NCI-H226 (cell line): Measurements from ENCODE around the gene AFAP1L1.
A peak's percentile ranks its signal among the peaks of the same experiment; 100 is the strongest.

Experiments used
- DNase-seq: peaks from one replicate; pipeline ENCODE4 v3.0.0-alpha.2; 2015

AFAP1L1 gene

DNA sequence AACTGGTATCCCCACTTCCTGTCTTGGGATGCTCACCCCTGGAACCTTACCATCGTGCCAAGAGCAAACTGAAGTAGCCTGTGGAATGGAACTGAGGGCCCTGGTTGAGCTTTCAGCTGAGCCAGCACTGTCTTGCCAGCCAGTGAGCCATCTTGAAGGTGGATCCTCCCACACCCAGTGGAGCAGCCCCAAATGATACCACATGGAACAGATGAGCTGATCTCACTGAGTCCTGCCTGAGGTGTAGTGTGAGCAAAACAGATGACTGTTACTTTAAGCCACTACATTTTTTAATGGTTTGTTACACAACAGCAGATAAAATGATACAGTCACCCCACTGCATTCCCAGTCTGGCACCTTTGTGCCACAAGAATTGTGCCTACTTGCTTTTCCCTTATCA, 84.0 kb downstream of the AFAP1L1 start:
- no peak for DNase-seq

DNA sequence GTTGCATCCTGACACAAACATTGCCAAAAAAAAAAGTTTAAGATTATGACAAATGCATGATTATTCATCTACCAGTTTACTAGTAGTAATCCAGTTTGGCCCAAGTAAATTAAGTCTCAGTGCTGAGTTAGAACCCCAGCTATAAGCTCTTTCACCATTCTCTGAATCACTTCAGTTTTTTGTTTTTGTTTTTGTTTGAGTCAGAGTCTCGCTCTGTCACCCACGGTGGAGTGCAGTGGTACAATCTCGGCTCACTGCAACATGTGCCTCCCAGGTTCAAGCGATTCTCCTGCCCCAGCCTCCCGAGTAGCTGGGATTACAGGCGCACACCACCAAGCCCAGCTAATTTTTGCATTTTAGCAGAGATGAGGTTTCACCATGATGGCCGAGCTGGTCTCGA, 84.7 kb downstream of the AFAP1L1 start:
- DNase-seq, result no peak

DNA sequence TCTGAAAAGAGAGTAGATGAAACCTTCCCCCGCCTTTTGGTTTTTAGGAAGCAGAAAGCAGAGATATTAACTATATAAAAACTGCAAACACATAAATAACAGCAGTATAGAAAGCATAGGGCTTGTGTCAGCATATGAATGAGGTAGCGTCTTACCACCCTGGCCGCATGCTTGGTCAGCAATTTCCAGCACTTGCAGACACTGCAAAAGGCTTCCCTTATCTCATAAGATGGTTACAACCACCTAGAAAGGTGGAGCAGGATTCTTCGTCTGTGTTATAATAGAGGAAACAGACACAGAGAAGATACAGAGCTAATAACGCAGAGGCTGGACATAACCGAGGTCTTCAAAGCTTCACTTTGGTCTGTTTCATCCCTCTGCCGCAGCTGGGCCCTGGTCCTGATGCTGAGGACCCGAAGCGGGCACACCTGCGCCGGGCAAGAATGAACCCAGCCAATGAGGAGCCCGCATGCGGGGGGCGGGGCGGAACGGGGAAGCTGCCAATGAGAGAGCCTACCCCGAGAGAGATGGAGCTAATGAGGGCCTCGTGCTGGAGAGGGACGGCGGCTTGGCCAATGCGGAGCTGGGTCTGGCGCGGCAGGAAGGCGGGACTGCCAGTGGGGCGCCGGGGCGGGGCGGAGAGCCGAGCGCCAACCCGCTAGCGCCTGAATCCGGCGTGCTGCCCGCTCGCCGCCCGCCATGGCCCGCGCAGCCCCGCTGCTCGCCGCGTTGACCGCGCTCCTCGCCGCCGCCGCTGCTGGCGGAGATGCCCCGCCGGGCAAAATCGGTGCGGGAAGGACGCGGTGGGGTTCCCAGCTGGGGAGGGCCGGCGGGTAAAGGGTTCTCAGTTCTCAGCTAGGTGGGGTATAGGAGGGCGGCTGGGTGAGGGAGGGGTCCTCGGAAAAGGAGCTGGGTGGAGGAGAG, 86.0 kb downstream of the AFAP1L1 start, which contains the start of gene PCYOX1L:
Gene PCYOX1L (plus strand): TSS at position 677 of the 924 bp plus-strand sequence. CDS start 23 bp downstream, at position 700.
- peak; percentile 95 for DNase-seq

DNA sequence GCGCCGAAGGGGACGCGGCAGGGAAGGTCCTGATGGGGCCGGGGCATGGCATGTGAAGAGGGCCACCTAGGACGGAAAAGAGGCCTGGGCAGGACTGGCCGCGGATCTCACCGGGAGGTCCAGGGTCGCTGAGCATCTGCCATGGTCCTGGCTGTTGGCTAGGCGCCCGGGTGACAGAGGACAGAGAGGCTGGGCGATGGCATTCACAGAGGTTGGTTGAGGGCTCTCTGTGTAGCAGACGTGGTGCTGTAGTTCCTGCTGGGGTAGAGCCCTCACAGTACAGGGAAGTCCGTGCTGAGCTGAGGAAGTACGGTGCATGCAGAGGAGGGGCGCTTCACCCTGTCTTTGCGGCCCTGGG, 86.6 kb downstream of the AFAP1L1 start:
- no peak for DNase-seq

DNA sequence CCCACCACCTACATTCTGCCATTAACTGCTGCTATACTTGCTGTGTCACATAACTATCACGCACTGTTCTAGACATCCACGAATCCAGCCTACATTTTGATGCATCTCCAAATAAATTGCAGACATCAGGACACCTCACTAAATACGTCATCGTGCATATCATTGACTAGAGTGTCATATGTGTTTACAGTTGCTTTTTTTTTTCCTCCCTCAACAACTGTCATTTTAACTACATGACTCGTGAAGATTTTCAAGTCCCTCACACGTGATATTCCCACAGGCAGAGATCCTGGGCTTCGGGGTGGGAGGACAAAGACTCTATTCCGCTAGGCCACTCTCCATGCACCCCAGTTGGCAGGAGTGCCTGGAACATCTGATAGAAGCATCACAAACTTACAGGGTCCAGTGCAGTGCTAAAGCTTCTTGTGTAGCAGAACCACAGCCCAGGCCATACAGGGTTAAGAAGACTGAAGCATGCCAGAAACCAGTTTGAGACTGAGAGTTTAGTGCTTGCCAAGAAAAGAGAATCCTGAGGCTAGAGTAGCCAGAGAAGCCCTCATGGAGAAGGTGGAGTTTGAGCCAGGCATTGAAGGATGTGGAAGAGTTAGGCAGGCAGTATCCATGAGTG, 87.3 kb downstream of the AFAP1L1 start:
- no peak for DNase-seq

DNA sequence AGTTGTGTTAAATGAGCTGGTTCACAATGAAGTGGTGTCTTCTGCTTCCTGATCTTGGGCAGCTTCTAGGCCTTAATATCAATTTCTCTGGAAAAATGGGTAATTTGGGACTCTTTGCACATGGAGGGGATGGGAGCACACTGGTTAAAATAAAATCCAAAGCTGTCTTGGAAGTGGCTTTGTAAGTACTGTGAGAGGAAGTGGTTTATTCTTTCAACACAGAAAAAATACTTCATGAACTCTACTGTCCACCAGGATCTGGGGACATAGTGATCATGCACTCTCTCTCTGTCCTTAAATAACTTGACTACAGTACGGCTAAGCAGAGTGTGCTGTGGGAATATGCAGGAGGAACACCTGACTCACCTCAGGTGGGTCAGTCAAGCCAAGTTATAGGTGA, 88.6 kb downstream of the AFAP1L1 start:
- no peak for DNase-seq

DNA sequence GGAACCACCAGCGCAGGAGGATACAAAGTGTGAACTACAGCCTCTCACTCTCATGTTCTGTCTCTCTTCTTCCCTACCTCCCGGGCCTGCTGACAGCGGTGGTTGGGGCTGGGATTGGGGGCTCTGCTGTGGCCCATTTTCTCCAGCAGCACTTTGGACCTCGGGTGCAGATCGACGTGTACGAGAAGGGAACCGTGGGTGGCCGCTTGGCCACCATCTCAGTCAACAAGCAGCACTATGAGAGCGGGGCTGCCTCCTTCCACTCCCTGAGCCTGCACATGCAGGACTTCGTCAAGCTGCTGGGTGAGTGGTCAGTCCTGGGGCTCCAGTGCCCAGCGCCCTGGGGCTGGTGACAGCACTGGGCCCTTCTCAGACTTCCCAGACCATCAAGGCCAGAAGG, 90.9 kb downstream of the AFAP1L1 start:
- no peak for DNase-seq

DNA sequence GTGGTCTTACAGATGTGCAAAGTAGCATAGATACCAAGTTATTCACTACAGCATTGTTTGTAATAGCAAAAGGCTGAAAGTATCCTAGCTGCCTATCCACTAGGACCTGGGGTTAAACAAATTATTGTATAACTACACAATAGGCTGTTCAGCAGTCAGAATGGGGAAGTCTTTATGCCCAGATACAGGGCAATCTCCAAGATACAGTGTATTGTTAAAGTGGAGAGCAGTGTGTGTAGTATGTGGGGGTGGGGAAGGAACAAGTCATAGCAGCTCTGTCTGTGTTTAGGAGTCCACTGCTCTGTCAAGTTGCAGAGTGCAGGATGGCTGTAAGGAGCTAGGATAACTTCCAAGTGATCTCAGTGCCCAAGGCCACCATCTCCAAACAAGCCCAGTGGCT, 91.7 kb downstream of the AFAP1L1 start:
- no peak for DNase-seq

DNA sequence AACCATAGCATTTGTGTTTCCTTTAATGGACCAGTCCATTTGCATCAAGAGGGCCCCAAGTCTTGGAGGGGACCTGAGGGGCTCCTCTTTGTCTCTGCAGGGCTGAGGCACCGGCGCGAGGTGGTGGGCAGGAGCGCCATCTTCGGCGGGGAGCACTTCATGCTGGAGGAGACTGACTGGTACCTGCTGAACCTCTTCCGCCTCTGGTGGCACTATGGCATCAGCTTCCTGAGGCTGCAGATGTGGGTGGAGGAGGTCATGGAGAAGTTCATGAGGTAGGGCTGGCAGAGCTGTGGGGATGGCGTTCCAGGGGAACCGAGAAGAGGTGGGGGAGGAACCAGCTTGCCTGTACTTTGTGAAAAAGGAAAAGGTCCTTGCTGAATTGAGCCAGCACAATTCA, 92.3 kb downstream of the AFAP1L1 start:
- DNase-seq, result no peak

DNA sequence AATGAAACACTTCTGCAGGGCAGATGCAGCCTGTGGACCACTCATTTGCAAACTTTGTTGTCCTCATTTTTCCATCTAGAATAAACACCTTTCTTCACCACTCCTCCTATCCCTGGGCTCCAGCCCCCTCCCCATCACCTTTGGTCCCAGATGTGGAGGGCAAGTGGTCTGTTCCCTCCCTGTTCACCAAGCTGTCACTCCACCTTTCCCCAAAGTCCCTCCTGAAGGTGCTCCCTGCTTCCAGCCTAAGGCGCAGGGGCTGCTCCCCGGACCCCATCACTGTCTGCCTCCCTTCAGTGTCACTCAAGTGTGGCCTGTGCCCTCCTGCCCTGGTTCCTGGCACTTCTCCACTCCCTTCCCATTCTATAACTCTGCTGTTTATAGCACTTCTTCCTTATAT, 93.1 kb downstream of the AFAP1L1 start:
- DNase-seq, result no peak

DNA sequence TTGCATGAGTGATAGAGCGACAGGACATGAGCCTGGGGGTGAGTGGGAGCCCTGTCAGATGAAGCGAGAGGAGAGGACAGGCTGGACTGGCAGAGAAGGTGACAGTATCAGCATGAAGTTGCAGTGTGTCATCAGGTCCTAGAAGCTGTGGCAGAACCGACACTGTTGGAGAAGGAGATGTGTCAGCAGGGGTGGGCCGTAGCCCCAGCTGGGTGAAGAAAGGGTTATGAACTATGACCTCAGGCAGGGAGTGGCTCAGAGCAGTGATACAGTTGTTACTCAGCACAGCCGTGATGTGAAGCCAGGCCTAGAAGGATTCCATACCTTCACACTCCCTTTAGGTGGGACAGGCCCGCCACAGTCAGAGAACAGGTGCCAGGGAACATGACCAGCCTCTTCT, 93.8 kb downstream of the AFAP1L1 start:
- no peak for DNase-seq

DNA sequence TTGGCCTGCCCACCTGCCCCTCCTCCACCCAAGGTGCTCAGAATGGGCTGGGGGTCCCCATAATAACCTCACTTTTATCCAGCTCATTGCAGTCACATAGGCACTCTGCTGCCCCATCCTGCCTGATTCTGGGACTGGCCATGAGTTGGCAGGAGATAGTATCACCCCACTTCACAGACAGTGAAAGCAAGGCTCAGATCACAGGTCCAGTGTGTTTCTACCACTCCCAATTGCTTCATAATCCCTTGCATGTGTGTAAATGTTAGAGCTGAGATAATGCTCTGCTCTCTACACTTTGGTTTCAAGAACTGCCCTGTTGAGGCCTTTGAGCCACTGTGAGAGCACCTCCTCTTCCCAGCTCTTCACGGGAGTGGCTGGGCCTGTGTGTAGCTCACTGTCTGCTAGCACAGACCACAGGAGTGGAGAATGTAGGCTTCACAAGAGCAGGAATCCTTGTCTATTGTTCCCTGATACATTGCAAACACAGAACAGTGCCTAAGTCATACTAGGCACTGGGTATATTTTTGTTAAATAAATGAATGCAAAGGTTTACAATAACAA, 94.6 kb downstream of the AFAP1L1 start:
- no peak for DNase-seq

DNA sequence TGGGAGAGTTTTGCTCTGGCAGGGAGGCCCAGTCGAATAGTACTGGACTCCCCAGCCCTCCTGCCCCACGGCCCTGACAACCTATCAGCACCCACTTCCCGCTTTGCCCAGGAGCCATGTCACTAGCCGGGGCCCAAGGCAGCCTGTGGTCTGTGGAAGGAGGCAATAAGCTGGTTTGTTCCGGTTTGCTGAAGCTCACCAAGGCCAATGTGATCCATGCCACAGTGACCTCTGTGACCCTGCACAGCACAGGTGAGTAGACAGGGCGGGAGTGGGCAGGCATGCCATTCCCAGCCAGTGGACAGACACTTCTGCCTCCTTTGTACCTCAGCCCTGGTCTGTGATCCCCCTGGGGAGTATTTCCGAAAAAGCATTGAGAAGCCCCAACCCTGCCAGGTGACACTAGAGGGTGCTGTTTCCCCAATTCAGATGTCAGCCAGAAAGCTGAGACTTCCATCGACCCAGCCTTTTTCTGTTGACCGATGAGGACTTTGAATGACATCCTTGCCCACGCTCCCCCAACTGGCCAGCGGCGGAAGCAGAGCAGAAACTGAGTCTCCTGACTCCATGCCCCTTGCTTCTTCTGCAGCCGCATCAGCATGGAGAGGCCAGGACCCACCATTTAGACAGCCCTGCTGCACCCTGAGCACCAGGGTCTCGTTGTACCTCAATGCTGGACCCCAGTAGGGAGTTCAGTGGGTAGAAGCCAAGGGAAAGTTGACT, 95.8 kb downstream of the AFAP1L1 start:
- peak; percentile 21 for DNase-seq

DNA sequence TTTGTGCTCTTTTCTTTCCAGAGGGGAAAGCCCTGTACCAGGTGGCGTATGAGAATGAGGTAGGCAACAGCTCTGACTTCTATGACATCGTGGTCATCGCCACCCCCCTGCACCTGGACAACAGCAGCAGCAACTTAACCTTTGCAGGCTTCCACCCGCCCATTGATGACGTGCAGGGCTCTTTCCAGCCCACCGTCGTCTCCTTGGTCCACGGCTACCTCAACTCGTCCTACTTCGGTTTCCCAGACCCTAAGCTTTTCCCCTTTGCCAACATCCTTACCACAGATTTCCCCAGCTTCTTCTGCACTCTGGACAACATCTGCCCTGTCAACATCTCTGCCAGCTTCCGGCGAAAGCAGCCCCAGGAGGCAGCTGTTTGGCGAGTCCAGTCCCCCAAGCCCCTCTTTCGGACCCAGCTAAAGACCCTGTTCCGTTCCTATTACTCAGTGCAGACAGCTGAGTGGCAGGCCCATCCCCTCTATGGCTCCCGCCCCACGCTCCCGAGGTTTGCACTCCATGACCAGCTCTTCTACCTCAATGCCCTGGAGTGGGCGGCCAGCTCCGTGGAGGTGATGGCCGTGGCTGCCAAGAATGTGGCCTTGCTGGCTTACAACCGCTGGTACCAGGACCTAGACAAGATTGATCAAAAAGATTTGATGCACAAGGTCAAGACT, 96.5 kb downstream of the AFAP1L1 start:
- no peak for DNase-seq

DNA sequence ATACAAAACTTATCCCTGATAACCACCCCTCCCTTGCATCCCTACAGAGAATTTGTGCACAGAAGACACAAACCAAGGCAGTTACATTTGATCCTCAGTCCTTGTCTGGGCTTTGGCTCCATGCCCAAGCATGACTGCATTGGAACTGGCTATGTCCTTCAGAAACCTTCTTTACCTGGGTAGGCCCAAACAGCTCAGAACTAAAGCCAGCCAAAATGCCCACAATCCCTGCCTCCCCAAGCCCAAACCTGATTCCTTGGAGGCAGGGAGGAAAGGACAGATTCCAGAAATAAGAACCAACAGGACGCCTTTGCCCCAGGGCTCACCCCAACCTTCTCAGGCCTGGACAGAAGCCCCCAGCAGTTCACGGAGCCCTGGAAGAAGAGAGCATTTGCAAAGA, 99.2 kb downstream of the AFAP1L1 start:
- no peak for DNase-seq

DNA sequence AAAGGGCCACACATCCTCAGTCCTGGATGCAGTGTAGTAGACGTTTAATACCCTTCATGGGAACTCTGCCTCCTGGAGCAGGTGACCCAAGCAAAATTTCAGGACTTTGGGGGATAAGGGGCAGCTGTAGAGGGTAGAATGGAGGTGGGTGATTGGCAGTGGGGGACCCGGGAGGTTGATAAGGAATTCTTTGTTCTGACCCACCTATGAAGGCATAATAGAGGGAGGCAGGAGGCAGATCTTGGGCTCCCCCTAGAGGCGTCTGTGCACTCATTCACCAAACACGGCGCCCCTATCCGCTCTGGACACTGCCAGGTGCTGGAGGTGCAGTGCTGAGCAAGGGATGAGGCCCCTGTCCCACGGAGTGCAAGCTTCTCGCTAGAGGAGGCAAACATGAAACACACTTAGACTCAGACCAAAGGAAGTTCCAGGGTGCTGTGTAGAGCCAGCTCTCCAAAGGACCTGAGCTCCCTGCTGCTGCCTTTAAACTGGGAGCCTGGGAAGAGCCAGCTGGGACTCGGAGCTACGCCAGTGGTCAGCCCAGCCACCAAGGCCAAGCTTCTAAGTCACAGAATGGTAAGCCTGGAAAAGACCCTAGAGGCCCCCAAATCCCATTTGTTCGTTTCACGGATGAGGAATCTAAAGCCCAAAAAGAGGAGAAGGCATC, 99.8 kb downstream of the AFAP1L1 start:
- DNase-seq, result peak; percentile 28

DNA sequence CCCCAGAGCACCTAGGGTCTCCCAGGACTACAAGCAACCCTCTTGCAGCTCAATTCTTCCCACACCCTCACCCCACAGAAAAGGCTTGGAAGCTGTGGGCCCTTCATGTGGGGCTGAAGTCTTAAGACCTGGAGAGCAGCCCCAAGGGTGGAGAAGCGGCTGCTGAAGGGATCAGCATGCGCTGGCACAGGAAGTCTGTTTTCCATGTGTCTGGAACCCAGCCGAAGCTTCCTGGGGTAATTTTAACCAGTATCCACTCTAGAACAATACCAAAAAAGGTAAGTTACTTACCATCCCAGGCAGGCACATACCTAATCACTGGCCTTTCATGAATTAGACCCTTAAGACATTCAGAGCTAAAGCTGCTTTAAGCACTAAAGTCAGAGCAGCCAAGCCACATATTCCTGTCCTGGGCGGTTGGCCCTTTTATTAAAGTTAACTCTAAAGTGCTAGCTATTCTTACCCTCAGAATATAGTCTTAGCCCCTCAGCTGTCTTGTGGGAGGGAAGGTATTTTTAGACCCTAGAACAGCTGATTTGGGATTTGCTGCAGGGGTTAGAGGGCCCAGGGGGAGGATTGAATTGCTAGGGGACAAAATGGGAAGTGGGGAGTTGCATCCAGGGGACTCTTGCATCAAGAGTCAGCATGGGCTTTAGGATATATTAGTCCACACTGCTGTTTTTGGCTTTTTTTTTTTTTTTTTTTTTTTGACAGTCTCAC, 100.6 kb downstream of the AFAP1L1 start:
- DNase-seq, result no peak

DNA sequence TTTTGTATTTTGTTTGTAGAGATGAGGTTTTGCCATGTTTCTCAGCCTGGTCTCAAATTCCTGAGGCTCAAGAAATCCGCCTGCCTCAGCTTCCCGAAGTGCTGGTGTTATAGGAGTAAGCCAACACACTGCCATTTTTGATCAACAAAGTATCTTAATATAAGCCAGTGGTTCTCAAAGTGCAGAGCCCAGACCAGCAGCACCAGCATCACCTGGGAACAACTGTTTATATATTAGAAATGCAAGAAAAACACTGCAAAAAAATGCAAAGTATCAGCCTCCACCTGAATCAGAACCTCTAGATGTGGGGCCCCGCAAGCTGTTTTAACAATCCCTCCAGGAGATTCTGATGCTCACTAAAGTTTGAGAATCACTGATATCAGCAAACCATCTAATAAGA, 101.3 kb downstream of the AFAP1L1 start:
- no peak for DNase-seq

DNA sequence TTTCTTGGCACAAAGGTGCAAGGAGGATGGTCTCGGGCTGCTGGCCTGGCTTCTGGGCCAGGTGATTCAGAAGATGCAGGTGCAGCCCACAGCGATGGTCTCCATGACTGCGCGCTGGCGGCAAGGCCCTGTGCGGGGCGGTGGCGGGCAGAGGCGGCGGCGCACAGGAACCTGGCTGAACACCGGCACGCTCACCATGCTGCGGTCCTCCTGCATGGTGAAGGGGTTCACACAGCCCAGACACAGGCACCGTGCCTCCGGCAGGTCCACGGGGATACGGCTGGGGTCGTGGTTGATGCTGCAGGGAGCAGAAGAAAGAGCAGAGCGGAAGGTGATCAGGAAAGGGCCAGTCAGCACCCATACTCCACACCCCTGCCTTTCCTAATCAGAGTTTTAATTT, 102.6 kb downstream of the AFAP1L1 start:
- DNase-seq, result no peak

DNA sequence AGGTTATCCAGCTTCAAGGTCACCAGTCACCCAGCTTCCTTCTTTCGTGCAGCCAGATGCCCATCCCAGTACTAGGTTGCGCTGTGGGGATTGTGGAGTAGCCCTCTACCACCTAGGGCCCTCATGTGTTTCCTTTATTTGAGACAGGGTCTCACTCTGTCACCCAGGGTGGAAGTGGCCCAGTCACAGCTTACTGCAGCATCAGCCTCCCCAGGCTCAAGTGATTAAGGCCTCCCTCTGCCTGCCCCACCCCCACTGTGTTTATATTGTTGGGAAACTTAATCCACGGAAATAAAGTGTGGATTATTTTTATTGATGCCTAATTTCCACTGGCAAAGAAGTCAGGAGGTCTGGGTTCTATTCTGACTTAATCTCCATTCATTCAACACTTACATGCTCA, 103.1 kb downstream of the AFAP1L1 start:
- no peak for DNase-seq

DNA sequence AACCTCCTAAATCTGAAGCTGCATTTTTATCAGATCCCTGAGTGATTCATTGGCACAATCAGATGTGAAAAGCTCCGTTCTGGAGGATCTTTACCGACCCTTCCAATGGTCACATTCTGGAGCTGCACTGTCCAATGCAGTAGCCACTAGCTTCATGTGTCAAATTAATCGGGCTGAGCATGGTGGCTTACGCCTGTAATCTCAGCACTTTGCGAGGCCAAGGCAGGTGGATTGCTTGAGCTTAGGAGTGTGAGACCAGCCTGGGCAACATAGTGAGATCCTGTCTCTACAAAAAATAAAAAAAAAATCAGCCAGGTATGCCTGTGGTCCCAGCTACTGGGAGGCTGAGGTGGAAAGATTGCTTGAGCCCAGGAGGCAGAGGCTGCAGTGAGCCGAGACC, 103.8 kb downstream of the AFAP1L1 start:
- DNase-seq, result no peak

DNA sequence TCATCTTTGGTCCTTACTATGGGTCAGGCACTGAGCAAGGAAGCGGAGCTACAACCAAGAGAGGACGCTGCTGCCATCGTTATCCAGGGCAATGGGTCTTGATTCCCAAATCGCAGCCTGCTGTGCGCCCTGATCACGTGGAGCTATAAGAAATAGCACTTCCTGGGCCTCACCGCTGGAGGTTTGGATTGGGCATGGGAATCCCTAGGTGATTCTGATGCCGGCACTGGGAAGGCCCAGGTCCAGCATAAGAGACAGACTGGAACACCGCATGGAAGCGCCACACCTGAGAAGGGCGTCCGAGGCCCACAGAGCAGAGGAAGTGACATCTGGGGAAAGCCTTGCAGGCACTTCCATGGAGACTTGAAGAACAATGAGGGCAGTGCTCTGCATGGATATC, 104.4 kb downstream of the AFAP1L1 start:
- DNase-seq, result no peak
